Suprapubic skin (tissue), 4 donors: ENCODE data around the gene RPS6KA2. TPM values are rescaled to one million over a fixed set of nuclear protein-coding genes. Genes with fewer than 3 reads are reported as not detected.

Experiments used
- DNase-seq, 2 donors: peaks; one replicate each; pipeline ENCODE4 v3.0.0-alpha.2; 2019; ENCODE audit warnings: low spot score in 2 of 2
- H3K27ac ChIP-seq: fragments of 200-600 bp; sonication (generic); one replicate; pipeline ENCODE4 v1.5.1; 2019
- H3K27me3 ChIP-seq: fragments of 200-600 bp; sonication (generic); one replicate; pipeline ENCODE4 v1.5.1; 2019
- H3K36me3 ChIP-seq: fragments of 200-600 bp; sonication (generic); one replicate; pipeline ENCODE4 v1.5.1; 2019
- H3K4me1 ChIP-seq: fragments of 200-600 bp; sonication (generic); one replicate; pipeline ENCODE4 v1.5.1; 2019
- H3K4me3 ChIP-seq: fragments of 200-600 bp; sonication (generic); one replicate; pipeline ENCODE4 v1.5.1; 2019; ENCODE audit warnings: mild to moderate bottlenecking
- H3K9me3 ChIP-seq: fragments of 200-600 bp; sonication (generic); one replicate; pipeline ENCODE4 v1.5.1; 2019
- EP300 ChIP-seq: sonication (generic); formaldehyde crosslinking; IDR thresholded peaks from one replicate; pipeline ENCODE4 v1.6.1; 2017; ENCODE audit warnings: antibody characterized with exemption
- POLR2A ChIP-seq, 2 donors: fragments of 450-650 bp; IDR thresholded peaks; one replicate each; pipeline ENCODE4 v1.6.1; 2017; ENCODE audit warnings: antibody characterized with exemption in 2 of 2, mild to moderate bottlenecking in 2 of 2, moderate library complexity in 2 of 2
- POLR2AphosphoS5 ChIP-seq, 3 donors: sonication (generic); formaldehyde crosslinking; IDR thresholded peaks; one replicate each; pipeline ENCODE4 v1.6.1; 2017; ENCODE audit warnings: antibody characterized with exemption in 3 of 3
- WGBS: methylation state at CpG from one replicate; pipeline ENCODE4 v1.1.5; 2018; 5-methylcytosine and 5-hydroxymethylcytosine counted together
- total RNA-seq, 4 donors: library from RNA; depleted of rRNA; stranded (reverse); fragments of >200 nt; gene quantifications; one replicate each; pipeline ENCODE4 v1.1.0, GENCODE V29; 2016
- TF ChIP-seq, protein P1 (sequence below), 2 donors: fragments of 200-600 bp in 1 of 2; fragments of 450-650 bp in 1 of 2; sonication (generic) in 1 of 2; IDR thresholded peaks; one replicate each; pipeline ENCODE4 v1.5.1; 2016 to 2019; ENCODE audit warnings: antibody characterized with exemption in 2 of 2, mild to moderate bottlenecking in 1 of 2, moderate library complexity in 1 of 2

The RPS6KA2 gene
- total RNA-seq, 4 donors from 2014 or later: 24.2 to 38.5 (median 32.3) TPM

- 95% methylated on average over 17 of the region's 17 CpGs for WGBS
- peak in 1 of 2 donors; percentile 55 for DNase-seq
Measured at GRCh38 chr6:166413491-166413951, 213.5 kb downstream of the RPS6KA2 start.

GRCh38 chr6:166412911-166413384 is 214.1 kb downstream of the RPS6KA2 start:
- H3K27ac ChIP-seq: no peak overlapping the region
- TF ChIP-seq, protein P1, sequence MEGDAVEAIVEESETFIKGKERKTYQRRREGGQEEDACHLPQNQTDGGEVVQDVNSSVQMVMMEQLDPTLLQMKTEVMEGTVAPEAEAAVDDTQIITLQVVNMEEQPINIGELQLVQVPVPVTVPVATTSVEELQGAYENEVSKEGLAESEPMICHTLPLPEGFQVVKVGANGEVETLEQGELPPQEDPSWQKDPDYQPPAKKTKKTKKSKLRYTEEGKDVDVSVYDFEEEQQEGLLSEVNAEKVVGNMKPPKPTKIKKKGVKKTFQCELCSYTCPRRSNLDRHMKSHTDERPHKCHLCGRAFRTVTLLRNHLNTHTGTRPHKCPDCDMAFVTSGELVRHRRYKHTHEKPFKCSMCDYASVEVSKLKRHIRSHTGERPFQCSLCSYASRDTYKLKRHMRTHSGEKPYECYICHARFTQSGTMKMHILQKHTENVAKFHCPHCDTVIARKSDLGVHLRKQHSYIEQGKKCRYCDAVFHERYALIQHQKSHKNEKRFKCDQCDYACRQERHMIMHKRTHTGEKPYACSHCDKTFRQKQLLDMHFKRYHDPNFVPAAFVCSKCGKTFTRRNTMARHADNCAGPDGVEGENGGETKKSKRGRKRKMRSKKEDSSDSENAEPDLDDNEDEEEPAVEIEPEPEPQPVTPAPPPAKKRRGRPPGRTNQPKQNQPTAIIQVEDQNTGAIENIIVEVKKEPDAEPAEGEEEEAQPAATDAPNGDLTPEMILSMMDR (IDR thresholded peaks at IDR 0.05): no peak
- TF ChIP-seq EP300: no peak
- no peak for TF ChIP-seq POLR2A (IDR thresholded peaks at IDR 0.05)
- no peak for TF ChIP-seq POLR2AphosphoS5 (IDR thresholded peaks at IDR 0.05)
- no peaks in the 10 kb centered on the region for H3K4me1 ChIP-seq
- H3K36me3 ChIP-seq: peaks cover 38% of the 10 kb centered on the region
- WGBS: 87% methylated on average over 3 of the region's 13 CpGs
- no peak for DNase-seq
- H3K9me3 ChIP-seq: no peaks in the 10 kb centered on the region
- no peaks in the 10 kb centered on the region for H3K27me3 ChIP-seq
- H3K4me3 ChIP-seq: no peak overlapping the region

More at GRCh38 chr6:166413491-166413951, 213.5 kb downstream of the RPS6KA2 start:
- H3K36me3 ChIP-seq: peaks cover 43% of the 10 kb centered on the region
- no peak overlapping the region for H3K27ac ChIP-seq
- no peak overlapping the region for H3K4me3 ChIP-seq
- H3K27me3 ChIP-seq: no peaks in the 10 kb centered on the region
- H3K4me1 ChIP-seq: no peaks in the 10 kb centered on the region
- H3K9me3 ChIP-seq: no peaks in the 10 kb centered on the region
- TF ChIP-seq POLR2AphosphoS5 (IDR thresholded peaks at IDR 0.05): no peak
- TF ChIP-seq EP300: no peak
- TF ChIP-seq POLR2A (IDR thresholded peaks at IDR 0.05): no peak
- TF ChIP-seq, protein P1 (IDR thresholded peaks at IDR 0.05): no peak

- Histone ChIP-seq H3K4me1 (no peaks in the 10 kb centered on the region), H3K27me3 (no peaks in the 10 kb centered on the region), H3K4me3 (no peak overlapping the region), H3K9me3 (no peaks in the 10 kb centered on the region), H3K27ac (no peak overlapping the region), H3K36me3 (peaks cover 34% of the 10 kb centered on the region)
- peak in 1 of 2 donors; percentile 59 for DNase-seq
- TF ChIP-seq POLR2AphosphoS5 (IDR thresholded peaks at IDR 0.05) (no peak), EP300 (no peak), POLR2A (IDR thresholded peaks at IDR 0.05) (no peak)
- TF ChIP-seq, protein P1 (IDR thresholded peaks at IDR 0.05): no peak
- 92% methylated on average over 49 of the region's 49 CpGs for WGBS
Measured at GRCh38 chr6:166412156-166412910, 214.7 kb downstream of the RPS6KA2 start.

GRCh38 chr6:166411721-166412151 is 215.3 kb downstream of the RPS6KA2 start:
- H3K27ac ChIP-seq: no peak overlapping the region
- no peaks in the 10 kb centered on the region for H3K9me3 ChIP-seq
- peak in 1 of 2 donors; percentile 47 for DNase-seq
- no peak overlapping the region for H3K4me3 ChIP-seq
- no peaks in the 10 kb centered on the region for H3K27me3 ChIP-seq
- H3K4me1 ChIP-seq: no peaks in the 10 kb centered on the region
- TF ChIP-seq POLR2AphosphoS5 (IDR thresholded peaks at IDR 0.05): no peak
- TF ChIP-seq, protein P1 (IDR thresholded peaks at IDR 0.05): no peak
- TF ChIP-seq POLR2A (IDR thresholded peaks at IDR 0.05): no peak
- TF ChIP-seq EP300: no peak
- peaks cover 32% of the 10 kb centered on the region for H3K36me3 ChIP-seq
- 74% methylated on average over 12 of the region's 12 CpGs for WGBS

GRCh38 chr6:166411271-166411670 is 215.8 kb downstream of the RPS6KA2 start:
- DNase-seq: peak in 1 of 2 donors; percentile 40
- H3K4me3 ChIP-seq: no peak overlapping the region
- 85% methylated on average over 15 of the region's 15 CpGs for WGBS
- H3K9me3 ChIP-seq: no peaks in the 10 kb centered on the region
- no peaks in the 10 kb centered on the region for H3K27me3 ChIP-seq
- H3K27ac ChIP-seq: no peak overlapping the region
- TF ChIP-seq, protein P1 (IDR thresholded peaks at IDR 0.05): no peak
- TF ChIP-seq POLR2A (IDR thresholded peaks at IDR 0.05): no peak
- no peak for TF ChIP-seq POLR2AphosphoS5 (IDR thresholded peaks at IDR 0.05)
- no peak for TF ChIP-seq EP300
- no peaks in the 10 kb centered on the region for H3K4me1 ChIP-seq
- H3K36me3 ChIP-seq: peaks cover 32% of the 10 kb centered on the region
